Measurements from ENCODE around the gene CA10. TPM values are rescaled to one million over a fixed set of nuclear protein-coding genes. Genes with fewer than 3 reads are reported as not detected.

Gene CA10
- total RNA-seq, 2 experiments from 2014 or later = not detected

GRCh38 chr17:52041123-52041617, 117.3 kb downstream of the CA10 start:
- no peak overlapping the region for H3K4me3 Mint-ChIP-seq
- H3K9me3 Mint-ChIP-seq = no peaks in the 10 kb centered on the region
- no peaks in the 10 kb centered on the region for H3K4me1 Mint-ChIP-seq
- no peak for DNase-seq
- H3K36me3 Mint-ChIP-seq = no peaks in the 10 kb centered on the region
- H3K27ac Mint-ChIP-seq = no peak overlapping the region
- H3K27me3 Mint-ChIP-seq = peaks cover 9% of the 10 kb centered on the region

GRCh38 chr17:52036416-52036815, 122.1 kb downstream of the CA10 start:
- Mint-ChIP-seq H3K4me3 (no peak overlapping the region), H3K27ac (no peak overlapping the region), H3K4me1 (no peaks in the 10 kb centered on the region), H3K9me3 (no peaks in the 10 kb centered on the region), H3K27me3 (peaks cover 6% of the 10 kb centered on the region), H3K36me3 (no peaks in the 10 kb centered on the region)
- no peak for DNase-seq

GRCh38 chr17:52035336-52035915, 123.1 kb downstream of the CA10 start:
- DNase-seq = no peak
- Mint-ChIP-seq H3K4me1 (no peaks in the 10 kb centered on the region), H3K4me3 (no peak overlapping the region), H3K9me3 (no peaks in the 10 kb centered on the region), H3K27me3 (peaks cover 6% of the 10 kb centered on the region), H3K36me3 (no peaks in the 10 kb centered on the region), H3K27ac (no peak overlapping the region)

GRCh38 chr17:52032454-52032853, 126.1 kb downstream of the CA10 start:
- Mint-ChIP-seq H3K27me3 (peaks cover 6% of the 10 kb centered on the region), H3K9me3 (no peaks in the 10 kb centered on the region)

GRCh38 chr17:52030052-52030451, 128.5 kb downstream of the CA10 start:
- Mint-ChIP-seq H3K9me3 (no peaks in the 10 kb centered on the region), H3K27me3 (peaks cover 6% of the 10 kb centered on the region), H3K36me3 (no peaks in the 10 kb centered on the region), H3K4me3 (no peak overlapping the region), H3K27ac (no peak overlapping the region), H3K4me1 (no peaks in the 10 kb centered on the region)
- DNase-seq = no peak

More at GRCh38 chr17:52032454-52032853, 126.1 kb downstream of the CA10 start:
- no peak overlapping the region for H3K4me3 Mint-ChIP-seq
- H3K27ac Mint-ChIP-seq = no peak overlapping the region
- H3K4me1 Mint-ChIP-seq = no peaks in the 10 kb centered on the region
- no peaks in the 10 kb centered on the region for H3K36me3 Mint-ChIP-seq
- no peak for DNase-seq

GRCh38 chr17:52027620-52028295, 130.8 kb downstream of the CA10 start:
- Mint-ChIP-seq H3K36me3 (no peaks in the 10 kb centered on the region), H3K4me1 (no peaks in the 10 kb centered on the region), H3K27ac (no peak overlapping the region), H3K4me3 (no peak overlapping the region), H3K9me3 (no peaks in the 10 kb centered on the region), H3K27me3 (peaks cover 3% of the 10 kb centered on the region)
- no peak for DNase-seq

- H3K9me3 Mint-ChIP-seq = no peaks in the 10 kb centered on the region
- no peak for DNase-seq
- H3K36me3 Mint-ChIP-seq = no peaks in the 10 kb centered on the region
- H3K27me3 Mint-ChIP-seq = peaks cover 7% of the 10 kb centered on the region
- H3K4me1 Mint-ChIP-seq = no peaks in the 10 kb centered on the region
- H3K27ac Mint-ChIP-seq = no peak overlapping the region
- H3K4me3 Mint-ChIP-seq = no peak overlapping the region
These were observed 131.4 kb downstream of the CA10 start for GRCh38 chr17:52027081-52027480.

GRCh38 chr17:52026075-52026474, 132.4 kb downstream of the CA10 start:
- Mint-ChIP-seq H3K27me3 (peaks cover 11% of the 10 kb centered on the region), H3K4me3 (no peak overlapping the region), H3K9me3 (no peaks in the 10 kb centered on the region), H3K4me1 (no peaks in the 10 kb centered on the region), H3K36me3 (no peaks in the 10 kb centered on the region), H3K27ac (no peak overlapping the region)
- no peak for DNase-seq

- DNase-seq = no peak
- Mint-ChIP-seq H3K4me1 (no peaks in the 10 kb centered on the region), H3K36me3 (no peaks in the 10 kb centered on the region), H3K27me3 (peaks cover 18% of the 10 kb centered on the region), H3K4me3 (no peak overlapping the region), H3K27ac (no peak overlapping the region), H3K9me3 (no peaks in the 10 kb centered on the region)
These were observed 133.3 kb downstream of the CA10 start for GRCh38 chr17:52025236-52025635.

- H3K36me3 Mint-ChIP-seq = no peaks in the 10 kb centered on the region
These were observed 134.1 kb downstream of the CA10 start for GRCh38 chr17:52024300-52024870.

GRCh38 chr17:52011064-52011463, 147.4 kb downstream of the CA10 start:
- no peak overlapping the region for H3K4me3 Mint-ChIP-seq
- H3K4me1 Mint-ChIP-seq = no peaks in the 10 kb centered on the region
- H3K27me3 Mint-ChIP-seq = peaks cover 9% of the 10 kb centered on the region
- H3K9me3 Mint-ChIP-seq = peaks cover 4% of the 10 kb centered on the region
- no peak overlapping the region for H3K27ac Mint-ChIP-seq
- no peak for DNase-seq
- no peaks in the 10 kb centered on the region for H3K36me3 Mint-ChIP-seq

More at GRCh38 chr17:52024300-52024870, 134.1 kb downstream of the CA10 start:
- DNase-seq = no peak
- H3K4me1 Mint-ChIP-seq = no peaks in the 10 kb centered on the region
- H3K27ac Mint-ChIP-seq = no peak overlapping the region
- no peak overlapping the region for H3K4me3 Mint-ChIP-seq
- H3K27me3 Mint-ChIP-seq = peaks cover 18% of the 10 kb centered on the region
- no peaks in the 10 kb centered on the region for H3K9me3 Mint-ChIP-seq

- no peak for DNase-seq
- Mint-ChIP-seq H3K4me3 (no peak overlapping the region), H3K27me3 (peaks cover 5% of the 10 kb centered on the region), H3K4me1 (no peaks in the 10 kb centered on the region), H3K36me3 (no peaks in the 10 kb centered on the region), H3K9me3 (no peaks in the 10 kb centered on the region), H3K27ac (no peak overlapping the region)
These were observed 158.9 kb downstream of the CA10 start for GRCh38 chr17:51999654-52000053.

- DNase-seq = no peak
- Mint-ChIP-seq H3K4me3 (no peak overlapping the region), H3K27ac (no peak overlapping the region), H3K4me1 (no peaks in the 10 kb centered on the region), H3K27me3 (peaks cover 5% of the 10 kb centered on the region), H3K9me3 (no peaks in the 10 kb centered on the region), H3K36me3 (no peaks in the 10 kb centered on the region)
These were observed 160.8 kb downstream of the CA10 start for GRCh38 chr17:51997723-51998122.

- H3K4me3 Mint-ChIP-seq = no peak overlapping the region
- H3K36me3 Mint-ChIP-seq = no peaks in the 10 kb centered on the region
- no peaks in the 10 kb centered on the region for H3K4me1 Mint-ChIP-seq
- peaks cover 5% of the 10 kb centered on the region for H3K27me3 Mint-ChIP-seq
- H3K9me3 Mint-ChIP-seq = no peaks in the 10 kb centered on the region
- no peak overlapping the region for H3K27ac Mint-ChIP-seq
- DNase-seq = no peak
These were observed 162.6 kb downstream of the CA10 start for GRCh38 chr17:51995797-51996403.

- DNase-seq = no peak
- H3K4me3 Mint-ChIP-seq = no peak overlapping the region
- H3K9me3 Mint-ChIP-seq = no peaks in the 10 kb centered on the region
- H3K36me3 Mint-ChIP-seq = no peaks in the 10 kb centered on the region
- H3K4me1 Mint-ChIP-seq = no peaks in the 10 kb centered on the region
- no peak overlapping the region for H3K27ac Mint-ChIP-seq
- no peaks in the 10 kb centered on the region for H3K27me3 Mint-ChIP-seq
These were observed 165.6 kb downstream of the CA10 start for GRCh38 chr17:51992864-51993416.
